ENCODE measurements around the gene AGRP. TPM values are rescaled to one million over a fixed set of nuclear protein-coding genes. Genes with fewer than 3 reads are reported as not detected.
A peak's percentile ranks its signal among the peaks of the same experiment; 100 is the strongest.

The AGRP gene
- total and polyA plus RNA-seq, 8 donors = 0.18 to 1.9 (median 0.37) TPM; not detected in 1

DNA sequence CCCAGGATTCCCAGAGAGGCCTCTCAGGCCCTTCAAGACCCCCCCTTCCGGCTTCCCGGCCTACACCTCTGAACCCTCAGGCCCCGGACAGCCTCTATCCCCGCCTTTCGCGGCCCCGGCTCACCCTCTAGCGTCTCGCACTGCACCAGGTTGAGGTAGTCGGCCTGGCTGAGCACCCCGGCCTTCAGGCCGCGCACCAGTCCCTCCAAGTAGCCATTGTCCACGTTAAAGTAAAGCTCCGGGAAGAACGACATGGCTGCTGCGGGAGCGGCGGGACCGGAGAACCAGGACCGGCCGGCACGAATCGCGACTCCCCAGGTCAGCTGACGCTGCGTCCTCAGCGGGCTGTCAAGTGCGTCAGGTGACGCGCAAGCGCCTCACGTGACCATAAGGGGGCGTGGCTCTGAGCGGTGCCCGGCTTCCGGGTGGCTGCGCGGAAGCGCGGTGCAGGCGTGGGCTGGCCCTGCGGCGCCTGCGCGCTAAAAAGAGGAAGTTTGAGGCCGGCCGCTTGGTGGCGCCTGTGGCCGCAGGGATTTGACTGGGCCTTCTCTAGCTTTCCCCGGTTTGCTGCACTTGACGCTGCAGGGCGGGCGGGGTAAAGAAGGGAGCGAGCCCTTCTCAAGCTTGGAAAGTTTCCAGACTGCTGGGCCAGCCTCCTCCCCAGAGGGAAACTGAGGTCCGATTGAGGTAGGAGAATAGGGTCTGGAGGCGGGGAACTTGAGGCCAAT, 2.4 kb downstream of the AGRP start, which contains the start of gene ATP6V0D1:
ATP6V0D1 (minus strand) TSS at position 325 of the 728 bp plus-strand sequence; CDS start at position 254, 71 bp downstream.
- H3K4me1 ChIP-seq = peaks cover 26 to 79% of the 10 kb centered on the region in 2 donors

DNA sequence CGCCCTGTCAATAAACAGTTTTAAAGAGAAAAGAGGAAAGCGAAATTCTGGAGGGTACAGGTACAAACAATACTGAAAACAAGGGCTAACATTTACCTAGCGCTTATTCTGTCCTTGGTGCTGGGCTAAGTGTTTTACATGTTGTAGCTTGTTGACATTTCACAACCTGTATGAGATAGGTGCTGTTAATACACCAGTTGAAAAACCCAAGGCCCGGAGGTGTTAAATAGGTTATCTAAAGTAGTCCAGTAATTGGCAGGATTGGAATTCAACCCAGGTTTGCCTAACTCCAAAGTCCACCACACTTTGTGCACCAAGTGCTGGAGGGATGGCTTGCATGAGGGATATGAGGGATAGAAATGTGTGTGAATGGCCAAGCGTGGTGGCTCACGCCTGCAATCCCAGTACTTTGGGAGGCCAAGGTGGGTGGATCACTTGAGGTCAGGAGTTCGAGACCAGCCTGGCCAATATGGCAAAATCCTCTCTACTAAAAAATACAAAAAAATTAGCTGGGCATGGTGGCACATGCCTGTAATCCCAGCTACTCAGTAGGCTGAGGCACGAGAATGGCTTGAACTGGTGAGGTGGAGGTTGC, 5.3 kb downstream of the AGRP start:
- no peak for DNase-seq

More for the DNA sequence above, 2.4 kb downstream of the AGRP start, which contains the start of gene ATP6V0D1:
- peak; percentile 92 for ATAC-seq
- Histone ChIP-seq H3K9me3 (no peaks in the 10 kb centered on the region), H3K36me3 (peaks cover 0 to 15% of the 10 kb centered on the region in 2 donors), H3K27ac (peak within 1 kb of the TSS; percentile 96 to 97), H3K27me3 (no peaks in the 10 kb centered on the region), H3K4me3 (peak within 1 kb of the TSS; percentile 84 to 98)
- TF ChIP-seq, protein P1, sequence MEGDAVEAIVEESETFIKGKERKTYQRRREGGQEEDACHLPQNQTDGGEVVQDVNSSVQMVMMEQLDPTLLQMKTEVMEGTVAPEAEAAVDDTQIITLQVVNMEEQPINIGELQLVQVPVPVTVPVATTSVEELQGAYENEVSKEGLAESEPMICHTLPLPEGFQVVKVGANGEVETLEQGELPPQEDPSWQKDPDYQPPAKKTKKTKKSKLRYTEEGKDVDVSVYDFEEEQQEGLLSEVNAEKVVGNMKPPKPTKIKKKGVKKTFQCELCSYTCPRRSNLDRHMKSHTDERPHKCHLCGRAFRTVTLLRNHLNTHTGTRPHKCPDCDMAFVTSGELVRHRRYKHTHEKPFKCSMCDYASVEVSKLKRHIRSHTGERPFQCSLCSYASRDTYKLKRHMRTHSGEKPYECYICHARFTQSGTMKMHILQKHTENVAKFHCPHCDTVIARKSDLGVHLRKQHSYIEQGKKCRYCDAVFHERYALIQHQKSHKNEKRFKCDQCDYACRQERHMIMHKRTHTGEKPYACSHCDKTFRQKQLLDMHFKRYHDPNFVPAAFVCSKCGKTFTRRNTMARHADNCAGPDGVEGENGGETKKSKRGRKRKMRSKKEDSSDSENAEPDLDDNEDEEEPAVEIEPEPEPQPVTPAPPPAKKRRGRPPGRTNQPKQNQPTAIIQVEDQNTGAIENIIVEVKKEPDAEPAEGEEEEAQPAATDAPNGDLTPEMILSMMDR (IDR thresholded peaks at IDR 0.05) = peak; percentile 69 to 88
- DNase-seq = peak; percentile 98 to 100 (median 99)
- intact Hi-C loops (cut with DNase I) = no loop called here

DNA sequence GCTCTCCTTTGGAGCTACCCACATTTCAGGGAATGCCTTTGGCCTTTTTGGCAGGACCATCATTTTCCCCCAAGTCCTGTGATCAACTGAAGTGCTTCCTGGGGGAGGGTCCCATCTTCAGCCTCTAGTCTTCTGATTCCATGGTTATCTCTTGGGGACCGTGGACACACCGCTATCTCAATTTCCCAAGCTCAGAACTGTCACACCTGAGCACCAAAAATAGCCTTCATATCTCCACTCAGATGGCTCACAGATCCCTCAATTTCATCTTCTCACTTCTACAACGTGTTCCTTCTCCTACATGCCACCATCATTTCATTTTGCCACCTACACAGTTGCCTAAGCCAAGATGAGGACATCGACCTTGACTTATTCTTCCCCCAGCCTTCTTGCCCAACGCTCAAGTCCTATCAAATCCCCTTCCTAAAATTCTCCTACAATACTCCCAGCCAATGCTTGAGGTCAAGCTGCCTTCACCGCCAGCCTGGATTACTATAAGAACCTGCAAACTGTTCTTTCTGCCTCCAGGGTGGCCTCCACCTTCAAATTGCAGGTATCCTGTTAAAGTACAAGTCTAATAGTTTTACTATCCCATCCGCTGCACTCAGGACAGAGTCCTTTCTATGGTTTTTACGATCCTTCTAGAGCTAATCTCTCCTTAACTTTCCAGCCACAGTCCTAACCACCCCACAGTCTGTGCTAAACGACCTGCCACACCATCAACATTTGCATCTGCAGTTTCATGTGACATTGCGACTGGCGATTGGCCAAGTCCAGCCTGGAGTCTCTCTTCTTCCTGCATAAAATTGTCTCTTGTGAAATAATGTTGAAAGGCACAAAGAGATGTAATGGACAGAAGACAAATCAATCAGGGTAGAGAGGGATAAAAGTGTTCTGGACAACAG, 8.5 kb downstream of the AGRP start:
- intact Hi-C loops (cut with DNase I) = no loop called here
- H3K27me3 ChIP-seq = no peaks in the 10 kb centered on the region
- H3K4me1 ChIP-seq = peaks cover 34 to 99% of the 10 kb centered on the region in 2 donors
- peaks cover 0 to 18% of the 10 kb centered on the region in 2 donors for H3K36me3 ChIP-seq
- no peaks in the 10 kb centered on the region for H3K9me3 ChIP-seq
- no peak overlapping the region for H3K4me3 ChIP-seq
- no peak for ATAC-seq
- peak overlapping the region in 1 of 2 donors; percentile 5 for H3K27ac ChIP-seq
- no peak for DNase-seq
- TF ChIP-seq, protein P1 (IDR thresholded peaks at IDR 0.05) = no peak

More for the DNA sequence above, 5.3 kb downstream of the AGRP start:
- Histone ChIP-seq H3K4me1 (peaks cover 33 to 85% of the 10 kb centered on the region in 2 donors), H3K4me3 (peak overlapping the region in 1 of 2 donors; percentile 84), H3K27ac (no peak overlapping the region), H3K9me3 (no peaks in the 10 kb centered on the region), H3K27me3 (no peaks in the 10 kb centered on the region), H3K36me3 (peaks cover 0 to 18% of the 10 kb centered on the region in 2 donors)
- ATAC-seq = peak; percentile 26
- TF ChIP-seq, protein P1 (IDR thresholded peaks at IDR 0.05) = no peak
- intact Hi-C loops (cut with DNase I) = no loop called here

GRCh38 chr16:67471758-67472384, 11.5 kb downstream of the AGRP start:
- Histone ChIP-seq H3K9me3 (no peaks in the 10 kb centered on the region), H3K36me3 (peaks cover 0 to 3% of the 10 kb centered on the region in 2 donors), H3K27ac (no peak overlapping the region), H3K4me1 (peaks cover 29 to 99% of the 10 kb centered on the region in 2 donors), H3K4me3 (no peak overlapping the region), H3K27me3 (no peaks in the 10 kb centered on the region)
- TF ChIP-seq, protein P1 (IDR thresholded peaks at IDR 0.05) = no peak
- intact Hi-C loops (cut with DNase I) = no loop called here
- DNase-seq (peak in 1 of 4 donors; percentile 41), ATAC-seq (no peak)
